BLaER1 (cell line): Measurements from ENCODE around the gene STYK1.
"Not testable (repeated sequence)": the region's sequence is repeated elsewhere in the genome, so short reads cannot be mapped to it uniquely, and the experiment has no call there.

Experiments used
- H3K27ac ChIP-seq: shearing (Covaris generic); formaldehyde crosslinking; 2 replicates; pipeline ENCODE4 v1.8.1; 2022
- H3K27me3 ChIP-seq: shearing (Covaris generic); formaldehyde crosslinking; 2 replicates; pipeline ENCODE4 v1.8.1; 2022
- H3K36me3 ChIP-seq: shearing (Covaris generic); formaldehyde crosslinking; 2 replicates; pipeline ENCODE4 v1.8.1; 2022
- H3K4me1 ChIP-seq: shearing (Covaris generic); formaldehyde crosslinking; 2 replicates; pipeline ENCODE4 v1.8.1; 2022
- H3K4me2 ChIP-seq: shearing (Covaris generic); formaldehyde crosslinking; 2 replicates; pipeline ENCODE4 v1.8.1; 2022
- H3K4me3 ChIP-seq: shearing (Covaris generic); formaldehyde crosslinking; 2 replicates; pipeline ENCODE4 v1.8.1; 2022
- H3K9ac ChIP-seq: shearing (Covaris generic); formaldehyde crosslinking; 2 replicates; pipeline ENCODE4 v1.8.1; 2022
- H3K9me3 ChIP-seq: shearing (Covaris generic); formaldehyde crosslinking; 2 replicates; pipeline ENCODE4 v1.8.1; 2022
- H4K20me1 ChIP-seq: shearing (Covaris generic); formaldehyde crosslinking; 2 replicates; pipeline ENCODE4 v1.8.1; 2022
- Cebpa-rat ChIP-seq: shearing (Covaris generic); IDR thresholded peaks from 2 replicates; pipeline ENCODE4 v1.8.1; 2022

STYK1 gene

DNA sequence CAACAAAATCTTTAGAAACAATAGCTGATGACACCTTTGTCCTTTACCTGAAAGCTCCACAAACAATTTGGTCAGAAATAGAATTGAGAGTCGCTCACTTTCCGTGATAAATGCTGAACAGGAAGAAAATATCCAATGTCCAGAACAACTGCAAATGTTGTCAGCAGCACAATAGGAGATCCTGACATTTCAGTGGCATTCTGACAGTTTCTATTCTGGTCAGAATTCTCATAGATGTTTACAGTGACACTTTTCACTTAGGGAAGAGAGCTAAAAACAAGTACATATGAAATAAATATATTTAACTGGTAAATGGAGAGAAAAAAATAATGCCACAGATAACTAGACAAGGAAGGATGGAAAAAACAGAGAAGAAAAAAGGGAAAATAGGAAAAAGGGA is 99.5 kb downstream of the STYK1 start:
- Histone ChIP-seq H3K9ac (no peak overlapping the region), H3K36me3 (no peaks in the 10 kb centered on the region), H3K4me2 (no peak overlapping the region), H3K27me3 (no peaks in the 10 kb centered on the region), H3K4me3 (no peak overlapping the region), H3K4me1 (no peaks in the 10 kb centered on the region), H3K9me3 (0 out of 2 replicates have a peak, but pooled peaks cover 4% of the 10 kb centered on the region), H3K27ac (no peak overlapping the region), H4K20me1 (no peaks in the 10 kb centered on the region)
- TF ChIP-seq Cebpa-rat: no peak

GRCh38 chr12:10572021-10572490 is 101.8 kb downstream of the STYK1 start:
- not testable (repeated sequence) for H4K20me1 ChIP-seq, H3K9ac ChIP-seq, H3K27ac ChIP-seq, H3K27me3 ChIP-seq, H3K36me3 ChIP-seq, H3K4me2 ChIP-seq, H3K4me3 ChIP-seq, H3K4me1 ChIP-seq, H3K9me3 ChIP-seq

GRCh38 chr12:10571141-10571540 is 102.7 kb downstream of the STYK1 start:
- no peaks in the 10 kb centered on the region for H3K27me3 ChIP-seq
- 0 out of 2 replicates have a peak, but pooled peaks cover 4% of the 10 kb centered on the region for H3K9me3 ChIP-seq
- H3K27ac ChIP-seq: no peak overlapping the region
- no peak for TF ChIP-seq Cebpa-rat
- no peaks in the 10 kb centered on the region for H3K36me3 ChIP-seq
- H3K9ac ChIP-seq: no peak overlapping the region
- H3K4me1 ChIP-seq: no peaks in the 10 kb centered on the region
- no peaks in the 10 kb centered on the region for H4K20me1 ChIP-seq
- H3K4me3 ChIP-seq: no peak overlapping the region
- H3K4me2 ChIP-seq: no peak overlapping the region
